ENCODE data around the gene PRSS50.

DNA sequence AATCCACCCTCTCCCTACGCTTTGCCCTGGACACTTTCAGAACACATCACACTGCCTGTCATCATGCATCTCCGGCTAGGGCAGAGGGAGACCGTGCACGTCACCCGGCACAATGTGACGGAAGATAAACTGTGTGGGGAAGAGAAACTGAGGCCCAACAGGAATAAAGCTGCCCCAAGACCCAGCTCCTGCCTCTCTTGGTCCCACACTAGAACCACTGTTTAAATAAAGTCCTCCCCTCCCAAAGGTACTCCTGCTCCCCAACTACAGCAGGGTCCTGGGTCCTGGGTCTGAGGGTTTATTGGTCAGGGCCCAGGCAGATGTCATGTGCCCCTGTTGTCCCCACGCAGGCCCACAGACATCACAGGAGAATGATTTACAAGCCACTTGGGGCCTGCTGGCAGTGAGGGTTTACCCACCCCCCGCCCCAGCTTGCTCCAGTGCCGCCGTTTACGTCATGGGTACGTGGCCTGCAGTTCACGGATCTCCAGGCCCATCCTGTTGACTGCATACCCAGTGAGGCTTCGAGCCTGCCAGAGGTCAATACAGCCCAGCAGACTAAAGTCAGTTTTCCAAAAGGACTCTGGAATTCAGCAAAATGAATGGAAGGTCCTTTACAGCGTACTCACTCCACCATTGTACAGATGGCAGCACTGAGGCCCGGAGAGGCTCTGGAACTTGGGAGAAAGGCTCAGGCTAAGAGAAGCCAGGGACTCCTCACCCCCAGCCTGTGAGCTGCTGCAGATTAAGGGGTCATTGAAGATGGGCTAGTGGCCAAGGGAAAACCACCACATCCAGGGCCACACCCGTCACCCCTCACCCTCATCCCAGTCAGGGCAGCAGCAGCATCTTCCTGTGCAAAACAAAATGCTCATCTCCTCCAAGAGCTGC, 47.4 kb downstream of the PRSS50 start:
- no peak for TF ChIP-seq JUND (IDR thresholded peaks at IDR 0.05)
- no peak for TF ChIP-seq POLR2AphosphoS5 (IDR thresholded peaks at IDR 0.05; ENCODE audit: low read depth, low read length)
- TF ChIP-seq, protein P1, sequence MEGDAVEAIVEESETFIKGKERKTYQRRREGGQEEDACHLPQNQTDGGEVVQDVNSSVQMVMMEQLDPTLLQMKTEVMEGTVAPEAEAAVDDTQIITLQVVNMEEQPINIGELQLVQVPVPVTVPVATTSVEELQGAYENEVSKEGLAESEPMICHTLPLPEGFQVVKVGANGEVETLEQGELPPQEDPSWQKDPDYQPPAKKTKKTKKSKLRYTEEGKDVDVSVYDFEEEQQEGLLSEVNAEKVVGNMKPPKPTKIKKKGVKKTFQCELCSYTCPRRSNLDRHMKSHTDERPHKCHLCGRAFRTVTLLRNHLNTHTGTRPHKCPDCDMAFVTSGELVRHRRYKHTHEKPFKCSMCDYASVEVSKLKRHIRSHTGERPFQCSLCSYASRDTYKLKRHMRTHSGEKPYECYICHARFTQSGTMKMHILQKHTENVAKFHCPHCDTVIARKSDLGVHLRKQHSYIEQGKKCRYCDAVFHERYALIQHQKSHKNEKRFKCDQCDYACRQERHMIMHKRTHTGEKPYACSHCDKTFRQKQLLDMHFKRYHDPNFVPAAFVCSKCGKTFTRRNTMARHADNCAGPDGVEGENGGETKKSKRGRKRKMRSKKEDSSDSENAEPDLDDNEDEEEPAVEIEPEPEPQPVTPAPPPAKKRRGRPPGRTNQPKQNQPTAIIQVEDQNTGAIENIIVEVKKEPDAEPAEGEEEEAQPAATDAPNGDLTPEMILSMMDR (IDR thresholded peaks at IDR 0.05 in 2 of 3, conservative IDR thresholded peaks at IDR 0.05 in 1 of 3; ENCODE audit: borderline replicate concordance in 1 of 3, insufficient read depth in 1 of 3, low read depth in 2 of 3, low read length in 2 of 3) = no peak
- TF ChIP-seq FOSL1 (IDR thresholded peaks at IDR 0.05; ENCODE audit: low read depth) = no peak
- TF ChIP-seq, protein P2, sequence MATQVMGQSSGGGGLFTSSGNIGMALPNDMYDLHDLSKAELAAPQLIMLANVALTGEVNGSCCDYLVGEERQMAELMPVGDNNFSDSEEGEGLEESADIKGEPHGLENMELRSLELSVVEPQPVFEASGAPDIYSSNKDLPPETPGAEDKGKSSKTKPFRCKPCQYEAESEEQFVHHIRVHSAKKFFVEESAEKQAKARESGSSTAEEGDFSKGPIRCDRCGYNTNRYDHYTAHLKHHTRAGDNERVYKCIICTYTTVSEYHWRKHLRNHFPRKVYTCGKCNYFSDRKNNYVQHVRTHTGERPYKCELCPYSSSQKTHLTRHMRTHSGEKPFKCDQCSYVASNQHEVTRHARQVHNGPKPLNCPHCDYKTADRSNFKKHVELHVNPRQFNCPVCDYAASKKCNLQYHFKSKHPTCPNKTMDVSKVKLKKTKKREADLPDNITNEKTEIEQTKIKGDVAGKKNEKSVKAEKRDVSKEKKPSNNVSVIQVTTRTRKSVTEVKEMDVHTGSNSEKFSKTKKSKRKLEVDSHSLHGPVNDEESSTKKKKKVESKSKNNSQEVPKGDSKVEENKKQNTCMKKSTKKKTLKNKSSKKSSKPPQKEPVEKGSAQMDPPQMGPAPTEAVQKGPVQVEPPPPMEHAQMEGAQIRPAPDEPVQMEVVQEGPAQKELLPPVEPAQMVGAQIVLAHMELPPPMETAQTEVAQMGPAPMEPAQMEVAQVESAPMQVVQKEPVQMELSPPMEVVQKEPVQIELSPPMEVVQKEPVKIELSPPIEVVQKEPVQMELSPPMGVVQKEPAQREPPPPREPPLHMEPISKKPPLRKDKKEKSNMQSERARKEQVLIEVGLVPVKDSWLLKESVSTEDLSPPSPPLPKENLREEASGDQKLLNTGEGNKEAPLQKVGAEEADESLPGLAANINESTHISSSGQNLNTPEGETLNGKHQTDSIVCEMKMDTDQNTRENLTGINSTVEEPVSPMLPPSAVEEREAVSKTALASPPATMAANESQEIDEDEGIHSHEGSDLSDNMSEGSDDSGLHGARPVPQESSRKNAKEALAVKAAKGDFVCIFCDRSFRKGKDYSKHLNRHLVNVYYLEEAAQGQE (IDR thresholded peaks at IDR 0.05; ENCODE audit: low read depth) = no peak
- TF ChIP-seq EGR1 (IDR thresholded peaks at IDR 0.05; ENCODE audit: low read depth) = no peak
- TF ChIP-seq RAD21 (IDR thresholded peaks at IDR 0.05; ENCODE audit: low read depth) = no peak
- TF ChIP-seq, protein P3, sequence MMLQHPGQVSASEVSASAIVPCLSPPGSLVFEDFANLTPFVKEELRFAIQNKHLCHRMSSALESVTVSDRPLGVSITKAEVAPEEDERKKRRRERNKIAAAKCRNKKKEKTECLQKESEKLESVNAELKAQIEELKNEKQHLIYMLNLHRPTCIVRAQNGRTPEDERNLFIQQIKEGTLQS (IDR thresholded peaks at IDR 0.05) = no peak
- TF ChIP-seq POLR2A (IDR thresholded peaks at IDR 0.05; ENCODE audit: borderline replicate concordance, extremely low read depth, insufficient read depth, insufficient read length) = no peak
- no peak for TF ChIP-seq ZNF274 (IDR thresholded peaks at IDR 0.05; ENCODE audit: low read depth, low read length)
- TF ChIP-seq SP1 (IDR thresholded peaks at IDR 0.05; ENCODE audit: low read depth) = no peak
- no peak for TF ChIP-seq TCF7L2 (IDR thresholded peaks at IDR 0.05; ENCODE audit: borderline replicate concordance, extremely low read depth, insufficient read depth, insufficient read length)
- TF ChIP-seq, protein P4, sequence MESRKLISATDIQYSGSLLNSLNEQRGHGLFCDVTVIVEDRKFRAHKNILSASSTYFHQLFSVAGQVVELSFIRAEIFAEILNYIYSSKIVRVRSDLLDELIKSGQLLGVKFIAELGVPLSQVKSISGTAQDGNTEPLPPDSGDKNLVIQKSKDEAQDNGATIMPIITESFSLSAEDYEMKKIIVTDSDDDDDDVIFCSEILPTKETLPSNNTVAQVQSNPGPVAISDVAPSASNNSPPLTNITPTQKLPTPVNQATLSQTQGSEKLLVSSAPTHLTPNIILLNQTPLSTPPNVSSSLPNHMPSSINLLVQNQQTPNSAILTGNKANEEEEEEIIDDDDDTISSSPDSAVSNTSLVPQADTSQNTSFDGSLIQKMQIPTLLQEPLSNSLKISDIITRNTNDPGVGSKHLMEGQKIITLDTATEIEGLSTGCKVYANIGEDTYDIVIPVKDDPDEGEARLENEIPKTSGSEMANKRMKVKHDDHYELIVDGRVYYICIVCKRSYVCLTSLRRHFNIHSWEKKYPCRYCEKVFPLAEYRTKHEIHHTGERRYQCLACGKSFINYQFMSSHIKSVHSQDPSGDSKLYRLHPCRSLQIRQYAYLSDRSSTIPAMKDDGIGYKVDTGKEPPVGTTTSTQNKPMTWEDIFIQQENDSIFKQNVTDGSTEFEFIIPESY (IDR thresholded peaks at IDR 0.05; ENCODE audit: extremely low read depth, insufficient replicate concordance, low read length) = no peak
- no peak for TF ChIP-seq EZH2 (IDR thresholded peaks at IDR 0.05)
